HG02642 (cell line): ENCODE data around the gene CORO7.

Experiments
- ATAC-seq: cut with Tn5 transposase; IDR thresholded peaks from one replicate; pipeline ENCODE4 v1.9.1; 2021; ENCODE audit warnings: mild to moderate bottlenecking; ENCODE audit not compliant: unreplicated experiment, poor library complexity

CORO7 gene

DNA sequence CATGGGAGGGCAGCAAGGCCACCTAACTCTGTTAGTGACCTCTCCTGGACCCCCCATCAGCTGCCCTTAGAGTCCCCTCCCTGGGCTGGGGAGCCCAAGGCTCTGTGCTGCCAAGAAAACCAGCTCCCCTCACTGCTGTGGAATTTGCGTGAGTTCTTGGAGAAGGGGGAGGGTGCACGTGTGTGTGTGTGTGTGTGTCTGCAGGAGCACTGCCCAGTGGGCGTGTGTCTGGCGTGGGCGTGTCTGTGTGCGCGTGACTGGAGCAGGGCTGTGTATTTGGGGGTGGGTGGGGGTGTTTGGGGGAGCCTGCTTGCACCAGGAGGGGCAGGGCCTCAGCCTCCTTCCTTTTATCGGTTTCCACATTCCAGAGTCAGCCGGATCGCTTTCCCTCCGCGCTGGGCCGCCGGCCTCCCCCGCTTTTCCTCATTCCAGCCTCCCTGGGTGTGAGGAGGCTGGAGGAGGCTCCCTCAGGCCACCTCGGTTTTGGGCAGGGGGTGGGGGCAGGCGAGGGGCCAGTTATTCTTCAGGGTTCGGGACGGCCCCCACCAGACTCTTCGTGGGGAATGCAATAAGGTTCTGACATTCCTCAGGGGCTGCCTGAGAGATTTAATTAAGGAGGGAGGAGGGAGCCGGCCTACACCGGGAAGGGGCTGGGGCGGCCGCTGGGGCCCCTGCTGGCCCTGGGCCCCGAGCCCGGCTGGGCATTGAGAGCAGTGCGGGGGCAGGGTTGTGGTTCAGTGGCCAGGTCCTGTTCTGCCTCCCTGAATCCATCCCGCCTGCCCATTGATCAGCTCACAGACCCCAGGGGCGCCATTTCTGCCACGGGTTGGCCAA is 42.3 kb downstream of the CORO7 start:
- ATAC-seq: no peak

DNA sequence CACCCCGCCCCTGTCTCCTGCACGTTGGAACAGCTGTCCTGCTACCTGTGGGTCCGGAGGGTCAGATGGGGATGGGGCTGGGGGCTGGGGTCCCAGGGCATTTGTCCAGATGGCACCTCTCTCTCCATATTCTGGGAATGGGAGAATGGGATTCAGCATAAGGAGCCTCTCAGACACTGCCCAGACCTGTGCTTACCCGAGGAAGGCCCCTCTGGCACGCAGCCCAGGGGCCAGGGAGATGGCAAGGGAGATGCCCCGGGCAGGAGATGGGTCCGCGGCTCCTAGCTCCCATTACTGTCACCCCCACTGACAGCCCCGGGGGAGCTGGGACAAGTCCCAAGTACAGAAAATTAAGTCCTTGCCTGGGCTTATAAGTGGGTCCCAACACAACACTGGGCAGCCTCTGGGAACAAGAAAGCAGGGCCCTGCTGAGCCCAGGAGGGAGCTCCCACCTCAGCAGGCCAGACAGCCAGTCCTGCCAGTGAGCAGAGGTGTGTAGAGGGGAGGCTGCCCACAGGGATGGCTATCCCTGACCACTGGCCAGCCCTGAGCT is 43.0 kb downstream of the CORO7 start:
- no peak for ATAC-seq

GRCh38 chr16:4372578-4373355 is 43.6 kb downstream of the CORO7 start:
- ATAC-seq: no peak

DNA sequence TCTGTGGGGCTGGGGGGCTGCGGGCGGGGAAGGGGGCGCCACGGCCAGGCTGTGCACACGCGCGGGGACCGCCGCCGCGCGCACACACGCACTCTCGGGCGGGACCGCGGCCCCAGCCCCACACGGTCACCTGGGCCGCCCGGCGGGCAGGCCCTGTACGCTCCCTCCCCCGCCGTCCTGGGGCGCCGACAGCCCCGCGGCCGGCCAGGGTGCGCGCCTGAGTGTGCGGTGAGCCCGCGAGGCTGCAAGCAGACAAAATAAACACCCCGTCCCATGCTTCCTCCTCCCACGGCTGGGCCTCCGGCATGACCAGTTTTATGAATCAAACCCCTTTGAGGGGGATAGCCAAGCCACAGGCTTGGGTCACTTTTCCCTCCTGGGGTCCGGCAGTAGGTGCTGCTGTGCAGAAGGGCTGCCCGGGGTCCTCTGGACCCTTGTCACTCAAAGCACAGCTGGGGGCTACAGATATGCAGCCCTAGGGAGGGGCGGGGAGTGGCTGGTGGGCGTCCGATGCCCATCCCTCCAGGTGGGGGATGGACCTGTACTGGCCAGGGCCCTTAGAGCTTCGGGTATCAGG is 44.3 kb downstream of the CORO7 start:
- ATAC-seq: peak; percentile 33

DNA sequence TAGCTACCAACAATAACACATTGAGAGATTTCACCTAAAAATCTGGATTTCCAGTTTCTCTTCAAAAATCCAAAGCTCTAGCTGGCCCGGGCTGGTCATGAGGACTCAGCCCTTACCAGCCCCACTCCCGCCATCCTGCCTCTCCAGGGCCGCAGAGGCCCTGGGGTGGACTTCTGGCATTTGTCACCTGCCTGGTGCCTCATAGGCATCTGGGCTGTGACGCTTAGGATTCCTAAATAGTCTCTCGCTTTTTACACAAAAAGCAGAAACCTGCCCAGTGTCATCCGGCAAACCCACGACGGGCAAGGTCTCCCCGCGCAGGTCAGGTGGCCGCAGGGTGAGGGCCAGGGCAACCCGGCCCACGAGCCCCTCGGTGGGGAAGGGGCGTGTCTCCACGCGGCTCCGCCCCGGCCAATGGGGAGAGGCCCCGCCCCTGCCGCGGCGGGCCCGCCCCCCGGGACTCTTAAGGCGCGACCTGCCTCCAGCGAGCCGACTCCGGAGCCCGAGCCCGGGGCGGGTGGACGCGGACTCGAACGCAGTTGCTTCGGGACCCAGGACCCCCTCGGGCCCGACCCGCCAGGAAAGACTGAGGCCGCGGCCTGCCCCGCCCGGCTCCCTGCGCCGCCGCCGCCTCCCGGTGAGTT is 44.9 kb downstream of the CORO7 start, which contains the start of gene VASN:
VASN (plus strand) TSS at position 492 of the 644 bp plus-strand sequence. CDS start 9,030 bp downstream, outside the sequence.
- ATAC-seq: peak; percentile 77

GRCh38 chr16:4370570-4371356 is 45.6 kb downstream of the CORO7 start:
- ATAC-seq: no peak

DNA sequence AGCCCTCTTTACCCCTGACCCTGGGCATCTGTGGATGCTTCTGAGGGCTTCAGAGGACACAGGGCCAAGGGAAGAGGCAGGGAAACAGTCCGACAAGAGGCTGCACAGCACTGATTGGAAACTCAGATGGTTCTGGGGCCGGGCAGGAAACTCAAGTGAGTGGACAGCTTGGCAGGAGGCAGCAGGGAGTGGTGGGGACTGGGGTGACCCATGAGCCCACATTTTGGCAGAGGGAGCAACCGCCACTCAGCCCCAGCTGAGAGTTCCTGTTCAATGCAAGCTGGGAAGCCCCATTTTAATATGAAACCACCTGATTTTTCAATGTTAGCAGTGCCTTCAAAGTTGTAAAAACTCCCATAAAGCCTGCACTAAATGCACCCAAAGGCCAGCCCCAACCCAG is 46.2 kb downstream of the CORO7 start:
- no peak for ATAC-seq

- ATAC-seq: no peak
These were observed 47.2 kb downstream of the CORO7 start for GRCh38 chr16:4369007-4369733.

GRCh38 chr16:4367393-4367856 is 49.0 kb downstream of the CORO7 start:
- ATAC-seq: no peak

DNA sequence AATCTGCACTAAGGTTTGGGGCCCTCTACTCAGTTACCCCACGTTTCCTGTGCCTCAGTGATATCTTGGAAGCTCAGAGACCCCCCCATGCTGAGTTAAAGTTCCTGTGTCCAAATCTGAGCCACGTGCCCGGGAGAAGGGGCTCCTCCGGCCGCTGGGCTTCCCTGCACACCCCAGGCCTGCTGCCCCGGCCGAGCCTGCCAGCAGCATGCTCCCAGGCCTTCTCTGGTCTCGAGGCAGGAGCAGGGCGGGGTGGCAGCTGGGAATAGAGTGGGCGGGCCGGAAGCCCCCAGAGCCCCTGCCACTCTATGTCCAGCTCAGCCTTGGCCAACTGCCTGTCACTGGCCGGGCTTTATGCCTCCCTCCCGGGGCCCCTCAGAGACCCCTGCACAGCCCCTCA is 50.4 kb downstream of the CORO7 start:
- ATAC-seq: no peak

DNA sequence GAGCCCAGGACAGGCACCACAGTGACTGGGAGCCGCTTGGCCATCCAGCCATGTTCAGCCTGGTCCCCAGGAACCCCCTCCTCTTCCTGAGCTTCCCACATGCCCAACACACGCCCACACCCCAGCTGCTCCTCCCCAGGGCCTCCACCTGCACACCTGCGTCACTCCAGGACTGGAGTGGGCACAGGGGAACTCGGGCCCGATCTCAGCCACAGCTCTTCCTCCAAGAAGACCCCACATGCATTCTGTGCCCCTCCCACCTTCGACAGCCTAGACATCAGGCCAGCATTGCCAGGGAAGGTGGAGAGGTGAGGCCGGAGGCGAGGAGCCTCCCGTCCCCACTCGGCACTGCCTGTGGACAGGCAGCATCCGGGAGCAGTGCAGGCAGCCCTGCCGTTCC is 50.8 kb downstream of the CORO7 start:
- no peak for ATAC-seq

DNA sequence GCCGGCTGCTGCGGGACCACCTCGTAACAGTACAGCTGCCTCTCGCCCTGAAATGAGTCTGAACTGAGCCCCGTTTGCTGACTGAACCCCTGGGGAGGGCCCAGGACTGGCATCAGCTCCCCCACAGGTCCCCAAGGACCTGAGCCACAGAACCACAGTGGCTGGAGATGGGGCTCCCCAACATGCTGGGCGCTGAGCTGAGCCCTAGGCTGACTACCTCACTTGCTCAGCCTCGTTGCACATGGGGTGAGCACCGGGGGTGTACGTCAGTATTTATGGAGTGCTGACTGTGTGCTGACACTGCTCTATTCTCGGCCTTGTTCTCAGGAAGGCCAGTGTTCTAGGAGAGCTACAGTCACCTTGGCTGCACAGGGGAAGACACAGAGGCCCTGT is 51.4 kb downstream of the CORO7 start:
- ATAC-seq: peak; percentile 49

GRCh38 chr16:4364196-4365013 is 52.0 kb downstream of the CORO7 start:
- ATAC-seq: no peak

DNA sequence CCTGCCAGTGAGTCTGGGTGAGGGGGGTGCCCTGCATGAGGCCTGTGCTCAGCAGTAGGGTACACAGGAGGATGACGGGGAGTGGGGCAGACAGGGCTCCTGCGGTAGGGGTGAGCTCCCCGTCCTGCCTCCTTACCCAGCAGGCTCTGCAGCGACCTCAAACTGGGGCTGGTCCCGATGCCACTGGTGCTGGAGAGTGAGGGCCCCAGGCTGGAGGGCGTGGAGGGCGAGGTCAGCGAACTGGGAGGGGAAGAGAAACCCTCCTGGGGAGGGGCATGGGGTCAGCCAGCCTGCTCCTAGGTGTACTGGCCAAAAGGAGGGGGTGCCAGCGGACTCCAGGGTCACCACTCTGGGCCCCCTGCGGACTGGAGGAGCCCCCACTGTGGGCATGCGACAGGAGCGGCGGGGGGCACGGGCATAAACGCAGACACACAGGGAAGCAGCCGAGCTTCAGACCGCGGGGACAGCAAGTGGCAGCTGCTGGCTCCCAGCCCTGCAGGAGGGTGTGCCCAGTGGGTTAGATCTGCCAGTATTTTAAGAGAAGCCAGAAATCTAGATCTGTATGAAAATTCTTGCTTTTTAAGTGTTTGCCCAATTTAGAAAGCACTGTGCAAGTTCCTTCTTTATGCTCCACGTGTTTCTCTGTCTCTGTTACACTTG is 53.8 kb downstream of the CORO7 start:
- no peak for ATAC-seq

DNA sequence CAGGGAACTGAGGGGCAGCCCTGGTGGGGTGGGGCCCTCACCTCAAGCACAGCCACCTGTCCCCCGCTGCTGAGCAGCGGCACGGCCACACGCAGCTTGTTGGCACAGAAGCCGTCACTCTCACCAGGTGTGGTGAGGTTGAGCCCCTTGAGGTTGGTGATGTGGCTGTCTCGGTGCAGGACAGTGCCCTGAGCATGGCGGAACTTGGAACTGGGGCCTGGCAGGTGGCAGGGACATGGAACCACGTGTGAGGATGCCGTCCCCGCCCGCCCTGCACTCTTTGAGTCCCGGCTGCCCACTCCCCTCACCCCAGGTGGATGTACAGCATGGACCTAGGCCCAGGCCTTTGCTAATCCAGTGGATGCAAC is 54.5 kb downstream of the CORO7 start:
- no peak for ATAC-seq

- ATAC-seq: no peak
These were observed 55.1 kb downstream of the CORO7 start for GRCh38 chr16:4361033-4361943.
